H1 (cell line): ENCODE measurements around the gene STAT4.

Experiments
- PHF8 ChIP-seq: fragments of 200-600 bp; sonication (generic); conservative IDR thresholded peaks from 2 replicates; pipeline ENCODE4 v1.7.1; 2012; ENCODE audit warnings: low read depth, mild to moderate bottlenecking, inconsistent platforms, low read length, moderate library complexity
- POLR2A ChIP-seq, 2 experiments: IDR thresholded peaks; 1 replicate in 1 of 2; 2 replicates in 1 of 2; pipeline ENCODE4 v1.6.1; 2011; ENCODE audit warnings: low read depth in 2 of 2, low read length in 2 of 2, mild to moderate bottlenecking in 2 of 2; ENCODE audit errors: control extremely low read depth in 1 of 2
- TAF7 ChIP-seq: optimal IDR thresholded peaks from 2 replicates; pipeline ENCODE3; 2011; ENCODE audit warnings: low read depth, mild to moderate bottlenecking, inconsistent platforms, low read length, moderate library complexity, borderline replicate concordance
- TF ChIP-seq, protein P1 (sequence below), 3 experiments: IDR thresholded peaks; 1 replicate in 2 of 3; 2 replicates in 1 of 3; pipeline versions ENCODE4 v1.5.1 to v1.6.1; 2011; ENCODE audit warnings: low read length in 3 of 3, mild to moderate bottlenecking in 3 of 3, inconsistent platforms in 2 of 3, low read depth in 1 of 3, moderate library complexity in 1 of 3; ENCODE audit not compliant: insufficient read depth in 1 of 3; ENCODE audit errors: control extremely low read depth in 1 of 3

- TF ChIP-seq TAF7 (no peak), PHF8 (no peak), POLR2A (IDR thresholded peaks at IDR 0.05; ENCODE audit: control extremely low read depth in 1 of 2, low read depth in 2 of 2, low read length in 2 of 2) (no peak)
- TF ChIP-seq, protein P1, sequence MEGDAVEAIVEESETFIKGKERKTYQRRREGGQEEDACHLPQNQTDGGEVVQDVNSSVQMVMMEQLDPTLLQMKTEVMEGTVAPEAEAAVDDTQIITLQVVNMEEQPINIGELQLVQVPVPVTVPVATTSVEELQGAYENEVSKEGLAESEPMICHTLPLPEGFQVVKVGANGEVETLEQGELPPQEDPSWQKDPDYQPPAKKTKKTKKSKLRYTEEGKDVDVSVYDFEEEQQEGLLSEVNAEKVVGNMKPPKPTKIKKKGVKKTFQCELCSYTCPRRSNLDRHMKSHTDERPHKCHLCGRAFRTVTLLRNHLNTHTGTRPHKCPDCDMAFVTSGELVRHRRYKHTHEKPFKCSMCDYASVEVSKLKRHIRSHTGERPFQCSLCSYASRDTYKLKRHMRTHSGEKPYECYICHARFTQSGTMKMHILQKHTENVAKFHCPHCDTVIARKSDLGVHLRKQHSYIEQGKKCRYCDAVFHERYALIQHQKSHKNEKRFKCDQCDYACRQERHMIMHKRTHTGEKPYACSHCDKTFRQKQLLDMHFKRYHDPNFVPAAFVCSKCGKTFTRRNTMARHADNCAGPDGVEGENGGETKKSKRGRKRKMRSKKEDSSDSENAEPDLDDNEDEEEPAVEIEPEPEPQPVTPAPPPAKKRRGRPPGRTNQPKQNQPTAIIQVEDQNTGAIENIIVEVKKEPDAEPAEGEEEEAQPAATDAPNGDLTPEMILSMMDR (IDR thresholded peaks at IDR 0.05; ENCODE audit: control extremely low read depth in 1 of 3, insufficient read depth in 1 of 3, low read depth in 1 of 3, low read length in 3 of 3): no peak
Measured at GRCh38 chr2:191015239-191015638, 135.6 kb downstream of the STAT4 start.
